ENCODE data around the gene MADCAM1. TPM values are rescaled to one million over a fixed set of nuclear protein-coding genes. Genes with fewer than 3 reads are reported as not detected.

MADCAM1 gene
- total RNA-seq, 1 experiment from 2014 or later, result 0.31 TPM

GRCh38 chr19:508204-509150, 12.2 kb downstream of the MADCAM1 start:
- no peak for DNase-seq (ENCODE audit: low spot score)

DNA sequence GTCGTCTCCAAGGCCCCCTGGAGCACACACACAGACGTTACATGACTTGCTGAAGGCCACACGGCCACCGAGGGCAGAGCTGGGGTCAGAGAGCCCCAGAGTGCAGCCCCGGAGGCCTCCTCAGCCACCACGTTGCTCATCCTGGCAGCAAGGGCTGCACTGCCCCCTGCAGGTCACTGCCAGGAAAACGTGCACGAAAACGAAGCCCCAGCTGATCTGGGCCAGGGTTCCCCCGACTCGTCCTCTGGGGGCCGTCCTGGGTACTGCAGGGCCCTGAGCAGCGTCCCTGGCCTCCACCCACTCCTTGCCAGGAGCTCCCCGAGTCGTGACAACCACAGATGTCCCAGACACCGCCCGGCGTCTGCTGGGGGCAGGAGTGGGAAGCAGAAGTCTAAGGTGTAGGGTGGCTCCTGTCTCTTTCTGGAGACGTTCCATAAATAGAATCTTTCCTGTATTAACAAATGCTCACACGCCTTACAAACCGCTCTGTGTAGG, 14.4 kb downstream of the MADCAM1 start:
- peak; percentile 85 for DNase-seq (ENCODE audit: low spot score)

DNA sequence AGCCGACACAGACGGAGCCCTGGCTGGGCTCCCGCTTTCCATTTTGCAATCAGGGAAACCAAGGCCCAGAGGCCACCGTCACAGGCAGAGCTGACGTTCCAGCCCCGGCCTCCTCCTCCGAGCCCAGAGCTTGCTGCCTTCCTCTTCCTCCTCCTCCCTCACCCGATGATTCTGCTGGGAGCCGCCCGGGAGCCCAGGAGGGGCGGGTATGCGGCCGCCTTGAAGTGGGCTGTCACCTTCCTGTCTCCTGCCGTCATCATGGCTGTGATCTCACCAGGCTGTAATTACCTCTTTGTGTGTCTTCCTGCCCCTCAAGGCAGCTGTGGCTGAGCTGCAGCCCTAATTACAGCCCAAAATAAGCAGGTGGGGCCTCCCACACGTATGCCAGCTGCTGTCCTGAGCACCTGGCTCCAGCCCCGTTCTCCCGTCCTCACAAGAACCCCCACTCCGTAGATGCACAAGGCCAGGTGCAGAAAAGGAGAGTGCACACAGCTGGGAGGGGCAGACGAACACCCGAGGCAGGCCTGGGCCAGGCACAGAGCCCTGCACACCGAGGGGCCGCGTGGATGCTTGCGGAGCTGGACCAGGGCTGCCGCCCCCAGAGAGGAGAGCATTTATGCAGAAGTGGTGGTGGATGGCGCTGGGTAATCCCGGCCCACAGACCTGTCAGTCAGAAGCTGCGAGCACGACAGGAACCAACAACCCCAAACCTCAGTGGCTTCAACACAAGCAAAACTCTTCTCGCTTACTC, 15.0 kb downstream of the MADCAM1 start:
- peak; percentile 49 for DNase-seq (ENCODE audit: low spot score)

DNA sequence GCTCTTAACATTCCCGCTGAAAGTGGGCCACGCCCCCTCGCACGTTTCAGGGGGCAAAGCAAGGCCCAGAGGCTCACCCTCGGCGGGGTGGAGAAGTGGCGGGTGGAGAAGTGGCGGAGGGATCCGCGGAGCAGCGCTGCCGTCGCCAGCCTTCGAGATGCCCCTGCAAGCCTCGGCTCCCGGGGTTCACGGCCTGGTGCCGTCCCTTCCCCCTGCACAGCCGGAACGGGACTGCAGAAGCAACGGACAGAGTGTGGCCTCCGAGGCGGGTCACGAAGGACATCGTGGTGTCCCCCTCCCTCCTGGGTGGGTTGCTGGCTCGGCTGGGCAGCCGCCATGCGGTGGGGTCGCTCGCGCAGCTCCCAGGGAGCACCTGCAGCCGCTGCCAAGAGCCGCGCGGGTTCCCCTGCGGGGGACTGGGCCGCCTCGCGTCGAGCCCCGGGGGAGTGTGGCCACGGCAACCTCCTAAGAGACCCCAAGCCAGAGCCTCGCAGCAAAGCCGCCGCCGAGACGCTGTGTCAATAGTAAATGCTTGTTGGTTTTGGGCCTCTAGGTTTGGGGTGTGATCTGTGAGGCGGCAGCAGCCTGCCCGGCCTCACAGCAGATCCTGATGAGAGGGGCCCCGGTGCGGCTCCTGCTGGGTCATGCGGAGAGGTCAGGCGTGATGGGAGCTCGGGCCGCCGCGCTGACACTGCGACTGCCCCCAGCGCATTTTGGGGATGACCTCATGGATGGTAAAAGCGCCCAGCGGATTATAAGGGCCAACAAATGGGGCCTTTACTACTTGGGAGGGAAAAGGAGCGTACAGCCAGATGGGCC, 16.5 kb downstream of the MADCAM1 start:
- no peak for DNase-seq (ENCODE audit: low spot score)

DNA sequence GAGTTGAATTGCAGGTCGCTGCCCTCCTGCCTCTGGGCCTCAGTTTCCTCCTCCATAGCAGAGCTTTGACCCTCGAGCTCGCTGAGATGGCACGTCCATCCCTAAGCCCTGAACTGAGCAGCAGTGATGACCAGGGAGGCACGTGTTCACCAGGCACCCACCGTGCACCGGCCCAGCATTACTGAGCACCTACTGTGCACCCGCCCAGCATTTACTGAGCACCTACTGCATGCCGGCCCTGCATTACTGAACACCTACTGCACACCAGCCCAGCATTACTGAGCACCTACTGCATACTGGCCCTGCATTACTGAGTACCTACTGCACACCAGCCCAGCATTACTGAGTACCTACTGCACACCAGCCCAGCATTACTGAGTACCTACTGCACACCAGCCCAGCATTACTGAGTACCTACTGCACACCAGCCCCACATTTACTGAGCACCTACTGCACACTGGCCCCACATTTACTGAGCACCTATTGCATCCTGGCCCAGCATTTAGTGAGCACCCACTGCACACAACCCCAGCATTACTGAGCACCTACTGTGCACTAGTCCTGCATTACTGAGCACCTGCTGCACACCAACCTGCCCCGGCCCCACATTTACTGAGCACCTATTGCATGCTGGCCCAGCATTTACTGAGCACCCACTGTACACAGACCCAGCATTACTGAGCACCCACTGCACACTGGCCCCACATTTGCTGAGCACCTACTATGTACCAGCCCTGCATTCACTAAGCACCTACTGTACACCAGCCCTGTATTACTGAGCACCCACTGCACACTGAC, 17.3 kb downstream of the MADCAM1 start:
- DNase-seq (ENCODE audit: low spot score), result no peak

GRCh38 chr19:514166-514663, 17.9 kb downstream of the MADCAM1 start:
- no peak for DNase-seq (ENCODE audit: low spot score)

- DNase-seq (ENCODE audit: low spot score), result no peak
Measured at GRCh38 chr19:517721-518597, 21.7 kb downstream of the MADCAM1 start.

DNA sequence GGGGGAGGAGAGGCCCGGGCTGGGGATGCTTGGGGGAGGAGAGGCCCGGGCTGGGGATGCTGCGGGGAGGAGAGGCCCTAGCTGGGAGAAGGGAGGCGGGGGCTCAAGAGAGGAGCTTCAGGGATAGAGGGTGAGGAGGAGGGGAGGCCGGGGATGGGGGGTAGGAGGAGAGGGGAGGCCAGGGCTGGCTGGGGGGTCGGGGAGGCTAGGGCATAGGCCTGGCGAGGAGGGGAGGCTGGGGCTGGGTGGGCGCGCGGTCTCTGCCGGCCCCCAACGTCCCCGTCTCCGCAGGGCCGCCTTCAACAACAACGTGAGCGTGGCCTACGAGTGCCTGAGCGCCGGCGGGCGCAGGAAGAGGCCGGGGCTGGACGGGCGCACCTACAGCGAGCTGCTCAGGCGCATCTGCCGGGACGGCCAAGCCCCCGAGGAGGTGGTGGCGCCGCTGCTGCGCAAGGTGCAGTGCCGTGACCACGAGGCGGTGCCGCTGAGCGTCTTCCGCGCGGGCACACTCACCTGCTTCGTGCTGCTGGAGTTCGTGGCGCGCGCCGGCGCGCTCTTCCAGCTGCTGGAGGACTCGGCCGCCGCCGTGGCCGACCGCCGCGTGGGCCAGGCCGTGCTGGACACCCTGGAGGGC, 22.4 kb downstream of the MADCAM1 start:
- no peak for DNase-seq (ENCODE audit: low spot score)

- no peak for DNase-seq (ENCODE audit: low spot score)
Measured at GRCh38 chr19:519449-519865, 23.2 kb downstream of the MADCAM1 start.

- DNase-seq (ENCODE audit: low spot score), result no peak
Measured at GRCh38 chr19:522726-523125, 26.4 kb downstream of the MADCAM1 start.

DNA sequence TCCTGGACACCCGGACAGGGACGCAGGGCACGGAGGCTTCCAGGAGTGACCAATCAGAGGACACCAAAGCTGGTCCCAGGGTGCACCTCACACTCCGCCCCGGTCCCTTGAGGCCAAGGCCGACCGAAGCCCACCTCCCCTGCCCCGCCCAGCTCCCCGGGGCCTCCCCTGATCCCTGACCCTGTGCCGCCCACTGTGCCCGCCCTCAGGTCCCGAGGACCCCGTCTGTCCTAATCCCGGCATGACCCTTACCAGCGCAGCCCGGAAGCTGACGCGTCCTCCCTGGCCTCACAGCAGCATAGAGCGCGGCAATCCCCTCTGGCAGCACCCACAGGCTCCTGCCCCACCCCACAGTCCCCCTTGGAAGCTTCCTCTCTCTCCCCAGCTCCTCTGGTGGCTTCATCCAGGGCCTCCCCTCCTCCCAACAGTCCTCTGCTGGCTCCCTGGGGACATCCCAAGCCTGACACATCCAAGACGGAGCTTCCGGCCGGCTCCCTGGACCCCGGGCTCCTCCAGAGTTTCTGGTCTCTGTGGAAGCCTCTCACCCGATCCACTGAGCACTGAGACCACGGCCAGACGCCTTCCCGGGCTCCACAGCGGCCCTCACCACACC, 27.9 kb downstream of the MADCAM1 start:
- no peak for DNase-seq (ENCODE audit: low spot score)

- DNase-seq (ENCODE audit: low spot score), result no peak
Measured at GRCh38 chr19:525029-525428, 28.7 kb downstream of the MADCAM1 start.

GRCh38 chr19:525857-526419, 29.7 kb downstream of the MADCAM1 start:
- no peak for DNase-seq (ENCODE audit: low spot score)

DNA sequence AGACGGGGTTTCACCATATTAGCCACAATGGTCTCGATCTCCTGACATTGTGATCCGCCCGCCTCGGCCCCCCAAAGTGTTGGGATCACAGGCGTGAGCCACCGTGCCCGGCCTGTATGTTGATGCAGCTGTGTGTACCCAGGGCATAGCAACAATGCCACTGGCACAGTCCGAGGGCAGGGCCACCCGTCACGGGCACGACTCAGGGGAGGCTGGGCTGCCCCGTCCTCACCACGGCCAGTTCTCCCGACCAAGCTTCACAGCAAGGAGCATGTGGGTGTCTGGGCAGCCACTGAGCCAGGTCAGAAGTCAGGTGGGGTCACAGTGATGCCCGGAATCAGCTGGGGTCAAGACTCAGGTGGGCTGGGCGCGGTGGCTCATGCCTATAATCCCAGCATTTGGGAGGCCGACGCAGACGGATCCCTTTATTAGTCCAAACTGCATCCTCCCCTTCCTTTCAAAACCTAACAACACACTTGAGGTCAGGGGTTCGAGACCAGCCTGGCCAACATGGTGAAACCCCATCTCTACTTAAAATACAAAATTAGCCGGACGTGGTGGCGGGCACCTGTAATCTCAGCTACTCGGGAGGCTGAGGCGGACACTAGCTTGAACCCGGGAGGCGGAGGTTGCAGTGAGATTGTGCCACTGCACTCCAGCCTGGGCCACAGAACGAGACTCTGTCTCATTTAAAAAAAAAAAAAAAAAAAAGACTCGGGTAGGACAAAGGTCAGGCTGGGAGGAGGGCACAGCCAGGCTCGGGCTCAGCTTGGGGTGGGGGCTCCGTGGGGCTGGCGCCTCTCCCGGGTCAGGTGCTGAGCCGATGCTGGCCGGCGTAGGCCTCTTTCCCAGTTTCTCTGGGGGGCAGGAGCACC, 34.1 kb downstream of the MADCAM1 start:
- DNase-seq (ENCODE audit: low spot score), result no peak

- DNase-seq (ENCODE audit: low spot score), result peak; percentile 65
Measured at GRCh38 chr19:531009-531752, 34.9 kb downstream of the MADCAM1 start.

DNA sequence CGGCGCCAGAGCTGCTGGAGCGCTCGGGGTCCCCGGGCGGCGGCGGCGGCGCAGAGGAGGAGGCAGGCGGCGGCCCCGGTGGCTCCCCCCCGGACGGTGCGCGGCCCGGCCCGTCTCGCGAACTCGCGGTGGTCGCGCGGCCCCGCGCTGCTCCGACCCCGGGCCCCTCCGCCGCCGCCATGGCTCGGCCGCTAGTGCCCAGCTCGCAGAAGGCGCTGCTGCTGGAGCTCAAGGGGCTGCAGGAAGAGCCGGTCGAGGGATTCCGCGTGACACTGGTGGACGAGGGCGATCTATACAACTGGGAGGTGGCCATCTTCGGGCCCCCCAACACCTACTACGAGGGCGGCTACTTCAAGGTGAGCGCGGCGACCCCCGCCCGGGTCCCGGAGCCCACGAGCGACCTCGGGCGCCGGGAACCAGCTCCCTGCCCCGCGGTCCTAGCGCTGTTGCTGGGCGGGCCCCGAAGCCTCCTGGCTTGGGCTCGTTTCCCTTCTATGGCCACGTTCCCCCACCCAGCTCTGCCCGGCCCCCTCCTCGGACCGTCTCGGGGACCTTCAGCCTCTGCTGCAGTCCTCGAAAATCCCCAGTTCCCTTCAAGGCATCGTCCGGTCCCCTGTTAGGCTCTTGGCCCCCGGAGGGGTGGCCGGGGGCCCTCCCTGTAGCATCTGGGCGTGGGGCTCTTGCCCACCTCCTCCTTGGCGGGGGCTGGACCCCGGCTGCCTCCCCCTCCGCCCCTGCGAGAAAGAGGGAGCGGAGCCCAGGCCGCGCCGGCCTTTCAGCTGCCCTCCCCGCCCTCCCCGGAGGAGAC, 35.7 kb downstream of the MADCAM1 start, which contains the start of gene CDC34:
Gene CDC34 (plus strand): TSS at position 8 of the 808 bp plus-strand sequence. CDS start 172 bp downstream, at position 180.
- no peak for DNase-seq (ENCODE audit: low spot score)

Measured in HT-29 (cell line).